ENCODE results near the gene ANO1.

Gene ANO1

GRCh38 chr11:70095541-70096252 lies 17.6 kb downstream of the ANO1 start:
- DNase-seq (ENCODE audit: low read depth, low spot score), result no peak

DNA sequence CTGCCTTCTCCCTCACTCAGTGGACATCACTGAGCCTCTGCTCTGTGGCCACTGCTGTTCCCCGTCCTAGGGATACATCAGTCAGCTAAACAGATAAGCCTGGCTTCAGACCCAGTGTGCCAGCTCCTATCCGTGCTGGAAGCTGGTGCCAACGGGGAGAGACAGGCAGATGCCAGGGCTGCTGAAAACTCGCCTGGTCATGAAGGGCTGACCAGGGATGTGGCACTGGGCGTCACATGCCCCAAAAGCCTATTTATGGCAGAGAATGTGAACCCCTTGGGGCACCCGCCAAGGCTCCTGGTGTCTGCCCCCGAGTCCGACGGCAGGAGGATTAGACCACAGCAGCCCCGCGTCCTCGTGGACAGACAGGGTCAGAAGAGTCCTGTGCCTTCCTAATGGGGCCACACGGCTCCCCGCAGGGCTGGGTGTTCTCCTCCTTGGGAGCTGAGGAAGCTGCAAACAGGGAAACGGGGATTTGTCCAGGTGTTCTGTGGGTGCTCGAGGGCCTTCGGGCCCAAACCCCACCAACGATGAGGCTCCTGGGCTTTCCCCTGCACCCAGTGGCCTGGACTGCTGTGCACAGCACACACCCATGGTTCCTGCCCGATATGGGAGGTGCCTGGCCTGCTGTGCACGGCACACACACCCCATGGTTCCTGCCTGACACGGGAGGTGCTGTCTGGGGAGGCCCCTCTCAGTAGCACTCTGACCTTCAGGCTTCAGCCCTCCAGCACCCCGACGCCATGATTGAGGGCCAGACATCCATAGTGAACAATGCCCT lies 19.9 kb downstream of the ANO1 start:
- DNase-seq (ENCODE audit: low read depth, low spot score), result no peak

DNA sequence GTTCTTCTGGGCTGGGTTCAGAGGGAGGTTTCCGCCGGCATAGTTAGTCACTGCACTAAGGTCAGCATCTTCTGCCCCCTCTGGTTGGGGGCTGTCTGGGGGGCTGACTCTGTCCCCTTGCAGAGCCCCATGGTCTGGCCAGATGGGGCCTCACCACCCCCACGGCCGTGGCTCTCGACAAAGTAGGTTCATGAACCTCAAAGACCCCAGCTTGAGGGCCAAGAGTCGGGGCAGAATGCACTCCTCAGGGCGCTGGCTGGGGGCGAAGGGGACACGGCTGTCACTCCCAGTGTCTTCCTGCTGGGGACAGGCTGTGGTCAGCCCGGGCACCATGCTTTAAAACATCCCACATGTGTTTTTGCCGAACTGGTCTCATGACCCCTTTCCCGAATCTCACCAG lies 20.8 kb downstream of the ANO1 start:
- no peak for DNase-seq (ENCODE audit: low read depth, low spot score)

DNA sequence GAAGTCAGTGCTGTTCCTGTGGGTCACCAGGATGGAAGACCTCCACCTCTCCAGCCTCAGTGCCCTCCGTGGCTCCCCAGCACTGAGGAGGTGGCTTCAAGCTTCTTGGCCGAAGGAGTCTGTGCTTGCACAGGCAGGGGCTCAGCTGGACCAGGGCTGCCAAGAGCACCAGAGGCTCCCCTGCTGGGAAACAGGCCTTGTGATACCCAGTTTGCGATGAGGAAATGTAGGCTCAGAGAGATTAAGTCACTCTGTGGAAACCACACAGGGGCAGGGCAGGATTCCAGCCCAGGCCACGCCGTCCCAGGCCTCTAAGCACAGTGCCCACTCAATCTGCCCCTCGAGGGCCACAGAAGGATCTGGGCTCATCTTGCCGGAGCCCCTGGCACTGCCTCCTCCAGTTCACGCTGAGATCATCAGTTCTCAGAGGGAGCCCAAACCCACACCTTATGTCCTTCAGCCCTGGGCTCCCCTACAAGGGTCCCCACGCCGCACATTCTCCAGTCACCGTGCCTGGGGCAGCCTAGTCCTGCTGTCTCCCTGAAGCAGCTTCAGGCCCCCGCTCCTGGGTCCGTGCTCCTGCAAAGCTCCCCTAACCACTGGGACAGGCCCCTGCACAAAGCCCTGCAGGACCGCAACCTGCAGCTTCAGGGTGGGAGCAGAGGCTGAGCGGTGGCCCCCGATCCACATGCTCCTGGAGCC lies 21.6 kb downstream of the ANO1 start:
- DNase-seq (ENCODE audit: low read depth, low spot score), result no peak

DNA sequence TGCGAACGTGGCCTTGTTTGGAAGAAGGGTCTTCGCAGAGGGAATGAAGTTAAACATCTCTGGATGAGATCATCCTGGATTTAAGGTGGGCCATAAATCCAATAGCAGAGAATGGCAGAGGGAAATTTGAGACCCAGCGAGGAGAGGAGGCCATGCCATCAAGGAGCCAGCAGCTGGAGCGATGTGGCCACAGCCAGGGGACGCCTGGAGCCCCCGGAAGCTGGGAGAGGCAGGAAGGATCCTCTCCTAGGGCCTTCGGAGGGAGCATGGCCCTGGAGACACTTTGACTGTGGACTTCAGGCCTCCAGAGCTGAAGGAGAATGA lies 22.1 kb downstream of the ANO1 start:
- no peak for DNase-seq (ENCODE audit: low read depth, low spot score)

- no peak for DNase-seq (ENCODE audit: low read depth, low spot score)
Observed at GRCh38 chr11:70100791-70101190, 22.7 kb downstream of the ANO1 start.

- DNase-seq (ENCODE audit: low read depth, low spot score), result no peak
Observed at GRCh38 chr11:70103256-70103975, 25.3 kb downstream of the ANO1 start.

DNA sequence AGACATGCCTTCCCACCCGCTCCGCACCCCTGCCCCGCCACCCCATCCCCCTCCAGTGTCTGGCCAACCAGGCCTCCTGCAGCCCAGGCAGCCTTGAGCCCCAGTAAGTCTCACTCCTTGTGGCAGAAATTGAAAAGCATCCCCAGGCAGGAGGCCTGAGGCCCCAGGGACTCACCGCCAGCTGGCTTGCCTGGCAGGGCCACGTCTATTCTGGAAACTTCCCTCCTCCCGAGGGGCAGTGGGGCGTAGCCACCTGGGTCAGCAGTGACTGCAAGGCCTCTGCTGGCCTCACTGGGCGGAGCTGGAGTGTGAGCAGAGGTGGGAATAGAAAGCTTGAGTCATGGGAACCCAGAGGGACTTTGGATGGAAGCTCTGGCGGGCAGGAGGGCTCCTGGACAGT lies 26.3 kb downstream of the ANO1 start:
- DNase-seq (ENCODE audit: low read depth, low spot score), result no peak

- no peak for DNase-seq (ENCODE audit: low read depth, low spot score)
Observed at GRCh38 chr11:70104961-70105360, 26.8 kb downstream of the ANO1 start.

GRCh38 chr11:70105369-70105754 lies 27.2 kb downstream of the ANO1 start:
- DNase-seq (ENCODE audit: low read depth, low spot score), result no peak

DNA sequence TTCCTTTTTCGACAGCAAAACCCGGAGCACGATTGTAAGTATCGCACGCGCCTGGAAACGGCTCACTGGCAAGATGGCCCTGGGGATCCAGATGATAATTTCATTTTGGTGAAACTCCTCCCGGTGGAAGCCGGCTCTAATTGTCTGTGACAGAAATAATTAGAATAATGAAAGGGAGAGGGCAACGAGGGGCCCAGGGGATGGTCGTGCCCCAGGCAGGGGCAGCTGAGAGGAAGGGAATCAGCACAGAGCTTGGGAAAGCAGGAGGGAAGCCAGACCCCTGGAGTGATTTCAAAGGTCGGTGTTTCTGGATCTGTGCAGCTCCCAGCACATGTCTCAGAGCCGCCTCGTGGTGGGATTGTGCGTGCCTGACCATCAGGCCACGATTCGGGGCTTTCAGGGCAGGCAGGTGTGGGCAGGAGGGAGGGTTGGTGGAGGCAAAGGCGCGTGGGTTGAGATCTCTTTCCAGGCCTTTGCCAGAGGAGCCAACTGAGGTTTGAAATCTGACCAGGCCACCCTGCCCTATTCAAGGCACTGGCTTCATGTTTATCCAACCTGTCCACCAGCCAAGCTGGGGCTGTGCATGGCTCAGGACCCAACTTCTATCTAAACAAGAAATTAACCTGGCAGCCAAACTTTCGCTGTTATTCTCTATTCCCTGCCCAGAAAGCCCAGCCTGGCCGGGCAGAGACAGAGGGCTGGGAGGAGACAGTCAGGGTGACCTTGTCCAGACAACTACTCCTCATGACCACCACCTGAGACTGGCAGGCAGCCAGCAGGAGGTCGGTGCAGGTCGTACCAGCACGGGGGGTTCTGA lies 27.8 kb downstream of the ANO1 start:
- peak; percentile 56 for DNase-seq (ENCODE audit: low read depth, low spot score)

DNA sequence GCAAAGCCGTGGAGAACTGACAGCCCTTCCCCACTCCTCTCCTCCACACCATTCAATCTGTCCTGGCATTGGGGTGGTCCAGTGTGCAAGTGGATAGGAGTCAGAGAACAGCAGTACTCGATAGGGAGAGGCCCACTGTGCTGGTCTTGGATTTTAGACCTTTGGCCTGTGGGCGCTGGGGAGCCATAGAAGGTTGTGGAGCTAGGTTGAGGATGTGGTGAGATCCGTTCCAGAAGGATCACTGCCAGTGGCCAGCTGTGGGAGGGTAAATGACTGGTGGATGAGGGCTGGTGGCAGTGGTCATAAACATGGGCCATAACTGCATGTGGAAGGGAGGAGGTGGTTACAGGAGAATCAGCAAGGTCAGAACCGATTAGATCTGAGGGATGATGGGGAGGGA lies 28.6 kb downstream of the ANO1 start:
- no peak for DNase-seq (ENCODE audit: low read depth, low spot score)

DNA sequence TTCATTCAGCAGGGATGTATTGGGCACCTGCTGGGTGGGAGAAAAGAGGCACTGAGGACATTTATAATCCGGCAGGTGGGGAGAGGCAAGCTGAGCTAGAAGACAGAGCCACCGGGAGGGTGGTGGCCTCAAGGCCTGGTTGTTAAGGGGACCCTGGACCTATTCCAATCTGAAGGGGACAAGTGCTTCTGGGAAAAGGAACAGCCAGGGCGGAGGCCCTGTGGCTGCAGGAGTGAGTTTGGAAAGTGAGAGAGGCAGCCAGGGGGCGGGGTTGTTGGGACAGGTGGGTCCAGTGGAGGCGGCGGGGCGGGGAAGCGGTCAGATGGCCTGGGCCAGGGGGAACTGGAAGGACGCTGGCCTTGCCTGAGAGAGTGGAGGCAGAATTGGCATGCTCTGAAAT lies 29.1 kb downstream of the ANO1 start:
- no peak for DNase-seq (ENCODE audit: low read depth, low spot score)

GRCh38 chr11:70107756-70108155 lies 29.6 kb downstream of the ANO1 start:
- DNase-seq (ENCODE audit: low read depth, low spot score), result no peak

- peak; percentile 41 for DNase-seq (ENCODE audit: low read depth, low spot score)
Observed at GRCh38 chr11:70108250-70108649, 30.1 kb downstream of the ANO1 start.

GRCh38 chr11:70109006-70109405 lies 30.9 kb downstream of the ANO1 start:
- DNase-seq (ENCODE audit: low read depth, low spot score), result peak; percentile 70

- DNase-seq (ENCODE audit: low read depth, low spot score), result no peak
Observed at GRCh38 chr11:70109903-70110302, 31.8 kb downstream of the ANO1 start.

DNA sequence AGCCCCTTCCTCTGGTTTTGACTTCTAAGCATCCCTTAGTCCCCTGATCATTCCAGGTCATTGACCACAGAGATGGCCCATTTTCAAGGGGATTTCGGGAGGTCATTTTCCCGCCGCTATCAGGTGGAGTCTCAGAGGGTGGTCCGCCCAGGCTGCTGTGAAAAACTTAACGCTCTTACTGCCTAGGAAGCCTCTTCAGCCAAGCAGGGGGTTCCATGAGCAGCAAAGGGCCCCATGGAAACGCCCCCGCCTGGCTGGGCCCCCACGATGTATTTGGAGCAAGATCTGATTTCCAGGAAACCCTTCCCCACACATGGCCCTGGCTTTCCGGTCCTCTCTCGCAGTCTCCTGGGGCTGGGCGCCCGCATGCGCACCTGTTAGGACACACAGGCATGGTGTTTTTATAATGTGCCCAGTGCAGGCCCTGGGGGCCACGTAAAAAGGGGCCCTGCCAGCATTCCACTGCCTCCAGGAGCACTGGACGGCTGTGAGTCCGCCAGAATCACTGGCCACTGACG lies 32.5 kb downstream of the ANO1 start:
- DNase-seq (ENCODE audit: low read depth, low spot score), result no peak

- DNase-seq (ENCODE audit: low read depth, low spot score), result peak; percentile 53
Observed at GRCh38 chr11:70111269-70112016, 33.3 kb downstream of the ANO1 start.

DNA sequence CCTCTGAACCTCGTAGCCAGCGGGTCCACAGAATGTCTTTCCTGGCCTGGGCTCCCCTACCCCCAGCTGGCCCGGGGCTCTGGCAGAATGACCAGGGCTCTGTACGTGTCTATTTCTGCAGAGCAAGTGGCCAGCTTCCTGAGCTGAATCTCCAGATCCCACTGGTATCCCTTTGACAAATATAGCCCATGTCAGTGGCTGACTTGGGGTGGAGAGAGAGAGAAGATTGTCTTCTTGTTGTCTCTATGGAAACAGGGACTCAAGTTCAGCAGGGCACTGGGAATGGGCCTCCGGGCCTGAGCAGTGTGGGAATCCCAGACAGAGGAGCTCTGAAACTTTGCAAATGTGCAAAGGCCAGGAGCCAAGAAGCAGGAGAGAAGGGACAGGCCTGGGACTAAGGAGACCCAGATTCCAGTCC lies 33.9 kb downstream of the ANO1 start:
- no peak for DNase-seq (ENCODE audit: low read depth, low spot score)

All from ELF-1 (cell line).